ENCODE results near the gene SHC3.

SHC3 gene

GRCh38 chr9:89059925-89060506 is 118.6 kb downstream of the SHC3 start:
- no peak for DNase-seq (ENCODE audit: extremely low read depth in 1 of 2, low read depth in 1 of 2)

- no peak for DNase-seq (ENCODE audit: extremely low read depth in 1 of 2, low read depth in 1 of 2)
Measured at GRCh38 chr9:89058906-89059305, 119.7 kb downstream of the SHC3 start.

- no peak for DNase-seq (ENCODE audit: extremely low read depth in 1 of 2, low read depth in 1 of 2)
Measured at GRCh38 chr9:89054865-89055495, 123.6 kb downstream of the SHC3 start.

GRCh38 chr9:89053301-89053700 is 125.3 kb downstream of the SHC3 start:
- DNase-seq (ENCODE audit: extremely low read depth in 1 of 2, low read depth in 1 of 2) = no peak

GRCh38 chr9:89052470-89053097 is 126.0 kb downstream of the SHC3 start:
- no peak for DNase-seq (ENCODE audit: extremely low read depth in 1 of 2, low read depth in 1 of 2)

GRCh38 chr9:89051421-89052025 is 127.1 kb downstream of the SHC3 start:
- no peak for DNase-seq (ENCODE audit: extremely low read depth in 1 of 2, low read depth in 1 of 2)

GRCh38 chr9:89049646-89050045 is 129.0 kb downstream of the SHC3 start:
- DNase-seq (ENCODE audit: extremely low read depth in 1 of 2, low read depth in 1 of 2) = no peak

- DNase-seq (ENCODE audit: extremely low read depth in 1 of 2, low read depth in 1 of 2) = no peak
Measured at GRCh38 chr9:89048616-89049015, 130.0 kb downstream of the SHC3 start.

GRCh38 chr9:89047667-89048066 is 131.0 kb downstream of the SHC3 start:
- DNase-seq (ENCODE audit: extremely low read depth in 1 of 2, low read depth in 1 of 2) = no peak

- no peak for DNase-seq (ENCODE audit: extremely low read depth in 1 of 2, low read depth in 1 of 2)
Measured at GRCh38 chr9:89046832-89047231, 131.8 kb downstream of the SHC3 start.

- DNase-seq (ENCODE audit: extremely low read depth in 1 of 2, low read depth in 1 of 2) = no peak
Measured at GRCh38 chr9:89044881-89045280, 133.7 kb downstream of the SHC3 start.

GRCh38 chr9:89044104-89044503 is 134.5 kb downstream of the SHC3 start:
- DNase-seq (ENCODE audit: extremely low read depth in 1 of 2, low read depth in 1 of 2) = no peak

GRCh38 chr9:89042984-89043383 is 135.6 kb downstream of the SHC3 start:
- no peak for DNase-seq (ENCODE audit: extremely low read depth in 1 of 2, low read depth in 1 of 2)

GRCh38 chr9:89039664-89040063 is 139.0 kb downstream of the SHC3 start:
- no peak for DNase-seq (ENCODE audit: extremely low read depth in 1 of 2, low read depth in 1 of 2)

- DNase-seq (ENCODE audit: extremely low read depth in 1 of 2, low read depth in 1 of 2) = no peak
Measured at GRCh38 chr9:89039104-89039465, 139.5 kb downstream of the SHC3 start.

- no peak for DNase-seq (ENCODE audit: extremely low read depth in 1 of 2, low read depth in 1 of 2)
Measured at GRCh38 chr9:89038382-89039103, 140.1 kb downstream of the SHC3 start.

GRCh38 chr9:89037891-89038290 is 140.7 kb downstream of the SHC3 start:
- no peak for DNase-seq (ENCODE audit: extremely low read depth in 1 of 2, low read depth in 1 of 2)

GRCh38 chr9:89037346-89037745 is 141.3 kb downstream of the SHC3 start:
- no peak for DNase-seq (ENCODE audit: extremely low read depth in 1 of 2, low read depth in 1 of 2)

- DNase-seq (ENCODE audit: extremely low read depth in 1 of 2, low read depth in 1 of 2) = no peak
Measured at GRCh38 chr9:89036891-89037290, 141.7 kb downstream of the SHC3 start.

GRCh38 chr9:89036383-89036782 is 142.2 kb downstream of the SHC3 start:
- no peak for DNase-seq (ENCODE audit: extremely low read depth in 1 of 2, low read depth in 1 of 2)

- DNase-seq (ENCODE audit: extremely low read depth in 1 of 2, low read depth in 1 of 2) = no peak
Measured at GRCh38 chr9:89032661-89033060, 146.0 kb downstream of the SHC3 start.

GRCh38 chr9:89032173-89032572 is 146.4 kb downstream of the SHC3 start:
- no peak for DNase-seq (ENCODE audit: extremely low read depth in 1 of 2, low read depth in 1 of 2)

Data from stimulated activated CD8-positive, alpha-beta memory T cell treated with anti-CD3 and anti-CD28 coated beads, Interleukin-7, amount 100 ng/mL, for 48 hours (primary cell).